SK-N-SH treated with all-trans-retinoic acid at 6 μM for 48 hours (cell line): Measurements from ENCODE around the gene RBM10.

Source experiments
- ATAC-seq: fragments of 200-7000 bp; cut with Tn5 transposase; 3 replicates; pipeline ENCODE4 v1.9.1; 2020; ENCODE audit warnings: mild to moderate bottlenecking, moderate library complexity
- ARNTL ChIP-seq: fragments of 450-650 bp; formaldehyde crosslinking; IDR thresholded peaks from 2 replicates; pipeline ENCODE4 v1.5.0; 2020; ENCODE audit warnings: low read depth, mild to moderate bottlenecking, moderate library complexity, borderline replicate concordance
- BACH2 ChIP-seq: fragments of 250-450 bp; sonication (Bioruptor Pico); IDR thresholded peaks from 2 replicates; pipeline ENCODE4 v1.9.0; 2021; ENCODE audit warnings: mild to moderate bottlenecking, borderline replicate concordance
- CSDC2 ChIP-seq: fragments of 250-450 bp; sonication (Bioruptor Pico); IDR thresholded peaks from 2 replicates; pipeline ENCODE4 v1.5.0; 2020; ENCODE audit warnings: mild to moderate bottlenecking, moderate library complexity
- ESRRG ChIP-seq: fragments of 250-450 bp; sonication (Bioruptor Pico); IDR thresholded peaks from 2 replicates; pipeline ENCODE4 v1.6.1; 2021; ENCODE audit warnings: mild to moderate bottlenecking
- GLIS3 ChIP-seq: fragments of 250-450 bp; sonication (Bioruptor Pico); IDR thresholded peaks from 2 replicates; pipeline ENCODE4 v1.5.0; 2020; ENCODE audit warnings: mild to moderate bottlenecking, moderate library complexity
- ISL1 ChIP-seq: fragments of 250-450 bp; sonication (Bioruptor Pico); IDR thresholded peaks from 2 replicates; pipeline ENCODE4 v2.1.2; 2022; ENCODE audit warnings: mild to moderate bottlenecking, moderate library complexity
- PPARA ChIP-seq: fragments of 250-450 bp; sonication (Bioruptor Pico); IDR thresholded peaks from 2 replicates; pipeline ENCODE4 v1.5.0; 2020; ENCODE audit warnings: mild to moderate bottlenecking, borderline replicate concordance
- RARB ChIP-seq: fragments of 250-450 bp; sonication (Bioruptor Pico); IDR thresholded peaks from 2 replicates; pipeline ENCODE4 v1.8.0; 2021; ENCODE audit warnings: mild to moderate bottlenecking, moderate library complexity
- SNAI2 ChIP-seq: fragments of 250-450 bp; sonication (Bioruptor Pico); IDR thresholded peaks from 2 replicates; pipeline ENCODE4 v1.5.0; 2020; ENCODE audit warnings: mild to moderate bottlenecking, moderate library complexity
- TCF4 ChIP-seq: fragments of 250-450 bp; sonication (Bioruptor Pico); IDR thresholded peaks from 2 replicates; pipeline ENCODE4 v1.8.0; 2021; ENCODE audit warnings: mild to moderate bottlenecking, moderate library complexity, borderline replicate concordance
- TOX ChIP-seq: fragments of 250-450 bp; sonication (Bioruptor Pico); IDR thresholded peaks from 2 replicates; pipeline ENCODE4 v1.8.0; 2021; ENCODE audit warnings: mild to moderate bottlenecking, moderate library complexity, borderline replicate concordance
- TSHZ2 ChIP-seq: fragments of 250-450 bp; sonication (Bioruptor Pico); IDR thresholded peaks from 2 replicates; pipeline ENCODE4 v1.5.0; 2020; ENCODE audit warnings: mild to moderate bottlenecking, moderate library complexity
- ZFP3 ChIP-seq: fragments of 250-450 bp; sonication (Bioruptor Pico); IDR thresholded peaks from 2 replicates; pipeline ENCODE4 v1.5.0; 2020; ENCODE audit warnings: mild to moderate bottlenecking, moderate library complexity
- ZFP30 ChIP-seq: fragments of 450-650 bp; formaldehyde crosslinking; IDR thresholded peaks from 2 replicates; pipeline ENCODE4 v1.5.0; 2022; ENCODE audit warnings: mild to moderate bottlenecking, moderate library complexity
- ZNF565 ChIP-seq: fragments of 450-650 bp; formaldehyde crosslinking; conservative IDR thresholded peaks from 2 replicates; pipeline ENCODE4 v1.5.0; 2020; ENCODE audit warnings: low read depth, mild to moderate bottlenecking, moderate library complexity
- TF ChIP-seq, protein P1 (sequence below): fragments of 250-450 bp; sonication (Bioruptor Pico); IDR thresholded peaks from 2 replicates; pipeline ENCODE4 v1.5.1; 2020; ENCODE audit warnings: low read depth, mild to moderate bottlenecking, moderate library complexity
- TF ChIP-seq, protein P2 (sequence below): fragments of 250-450 bp; sonication (Bioruptor Pico); IDR thresholded peaks from 2 replicates; pipeline ENCODE4 v1.5.1; 2021; ENCODE audit warnings: mild to moderate bottlenecking, moderate library complexity

The RBM10 gene

DNA sequence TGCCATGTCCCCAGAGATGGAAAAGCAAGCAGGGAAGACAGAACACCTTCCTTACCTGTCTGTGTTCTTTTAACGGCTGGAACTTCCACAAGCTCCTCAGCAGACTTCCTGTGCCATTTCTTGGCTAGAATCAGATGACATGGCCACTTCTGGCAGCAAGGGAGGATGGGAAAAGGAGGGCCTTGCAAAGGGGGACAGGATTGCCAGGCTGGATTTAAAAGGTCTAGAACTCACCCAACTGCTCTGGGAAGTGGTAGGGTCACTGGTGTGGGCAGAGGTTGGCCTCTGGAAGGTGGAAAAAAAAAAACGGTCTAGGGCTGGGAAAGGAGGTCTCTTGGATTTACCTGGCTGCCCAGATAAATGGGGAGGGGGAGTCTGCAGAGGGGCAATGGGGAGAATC is 86.1 kb downstream of the RBM10 start:
- no peak for TF ChIP-seq CSDC2 (CRISPR knock-in tag)
- TF ChIP-seq TSHZ2 (CRISPR knock-in tag) = no peak
- TF ChIP-seq SNAI2 = no peak
- TF ChIP-seq ARNTL (CRISPR knock-in tag) = no peak
- no peak for ATAC-seq

- ATAC-seq = no peak
- TF ChIP-seq ZNF565 (CRISPR knock-in tag) = no peak
- no peak for TF ChIP-seq RARB (CRISPR knock-in tag)
- TF ChIP-seq, protein P1, sequence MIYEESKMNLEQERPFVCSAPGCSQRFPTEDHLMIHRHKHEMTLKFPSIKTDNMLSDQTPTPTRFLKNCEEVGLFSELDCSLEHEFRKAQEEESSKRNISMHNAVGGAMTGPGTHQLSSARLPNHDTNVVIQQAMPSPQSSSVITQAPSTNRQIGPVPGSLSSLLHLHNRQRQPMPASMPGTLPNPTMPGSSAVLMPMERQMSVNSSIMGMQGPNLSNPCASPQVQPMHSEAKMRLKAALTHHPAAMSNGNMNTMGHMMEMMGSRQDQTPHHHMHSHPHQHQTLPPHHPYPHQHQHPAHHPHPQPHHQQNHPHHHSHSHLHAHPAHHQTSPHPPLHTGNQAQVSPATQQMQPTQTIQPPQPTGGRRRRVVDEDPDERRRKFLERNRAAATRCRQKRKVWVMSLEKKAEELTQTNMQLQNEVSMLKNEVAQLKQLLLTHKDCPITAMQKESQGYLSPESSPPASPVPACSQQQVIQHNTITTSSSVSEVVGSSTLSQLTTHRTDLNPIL (CRISPR knock-in tag) = no peak
- TF ChIP-seq TCF4 (CRISPR knock-in tag) = no peak
- TF ChIP-seq TOX = no peak
Measured at GRCh38 chrX:47232197-47232802, 87.3 kb downstream of the RBM10 start.

DNA sequence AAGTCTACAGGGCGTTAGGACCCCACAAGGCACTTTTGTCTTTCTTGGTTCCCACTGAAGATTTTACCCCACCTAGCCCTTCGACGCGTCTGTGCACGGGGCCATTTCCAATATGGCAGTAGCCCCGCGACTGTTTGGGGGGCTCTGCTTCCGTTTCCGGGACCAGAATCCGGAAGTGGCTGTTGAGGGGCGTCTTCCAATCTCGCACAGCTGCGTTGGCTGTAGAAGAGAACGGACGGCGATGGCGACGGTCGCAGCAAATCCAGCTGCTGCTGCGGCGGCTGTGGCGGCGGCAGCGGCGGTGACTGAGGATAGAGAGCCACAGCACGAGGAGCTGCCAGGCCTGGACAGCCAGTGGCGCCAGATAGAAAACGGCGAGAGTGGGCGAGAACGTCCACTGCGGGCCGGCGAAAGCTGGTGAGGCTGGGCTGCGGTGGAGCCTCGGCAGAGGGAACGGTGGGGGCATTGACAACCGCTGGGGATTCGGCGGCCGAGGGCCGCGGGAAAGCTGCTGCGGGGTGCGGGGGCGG is 87.8 kb downstream of the RBM10 start, which contains the start of gene USP11:
Gene USP11 (plus strand): TSS at position 207 of the 530 bp plus-strand sequence. CDS start 35 bp downstream, at position 242.
- peak; percentile 66 for ATAC-seq
- TF ChIP-seq SNAI2 (0 out of 2 replicates have a peak, but pooled peaks have one; percentile 76), ESRRG (CRISPR knock-in tag) (no peak)
- TF ChIP-seq, protein P1 (CRISPR knock-in tag) = no peak

DNA sequence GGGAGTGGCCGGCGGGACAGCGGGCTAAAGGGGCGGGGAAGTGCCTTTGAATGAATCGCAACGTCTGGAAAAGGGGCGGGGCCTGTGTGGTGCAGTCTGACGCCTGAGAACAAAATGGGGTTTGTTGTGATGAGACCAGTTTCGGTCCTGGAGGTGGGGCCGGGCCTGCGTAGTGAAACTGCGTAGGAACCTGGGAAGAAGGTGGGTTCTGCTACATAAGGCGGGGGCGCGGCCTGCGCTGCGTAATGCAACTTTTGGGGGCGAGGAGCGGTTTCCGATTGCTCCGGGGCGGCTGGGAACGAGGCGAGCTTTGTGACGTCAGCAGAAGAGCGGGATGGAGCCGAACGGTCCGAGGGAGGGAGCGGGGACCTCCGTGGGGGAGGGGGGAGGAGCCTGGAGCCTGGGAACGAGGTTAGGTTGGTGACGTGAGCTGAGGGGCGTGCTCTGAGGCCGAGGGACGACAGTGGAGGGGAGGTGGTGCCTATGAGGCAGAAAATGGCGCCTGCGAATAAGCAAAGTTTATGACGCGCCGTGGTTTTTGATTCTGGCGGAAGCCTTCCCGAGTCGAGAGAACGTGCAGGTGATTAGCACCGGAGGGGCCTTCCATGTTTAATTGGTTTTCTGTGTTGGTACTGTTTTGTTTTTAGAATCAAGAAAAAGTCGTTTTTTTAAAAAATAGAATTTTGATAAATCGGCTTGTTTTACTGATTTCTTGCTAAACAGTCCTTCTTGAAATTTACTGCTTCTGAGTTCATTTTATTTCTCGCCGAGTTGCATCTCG is 88.5 kb downstream of the RBM10 start:
- peak; percentile 94 for ATAC-seq
- TF ChIP-seq ARNTL (CRISPR knock-in tag) (no peak), ISL1 (CRISPR knock-in tag) (no peak), ZFP3 (CRISPR knock-in tag) (no peak), RARB (CRISPR knock-in tag) (no peak), BACH2 (no peak), PPARA (CRISPR knock-in tag) (no peak), TCF4 (CRISPR knock-in tag) (no peak)
- TF ChIP-seq, protein P2, sequence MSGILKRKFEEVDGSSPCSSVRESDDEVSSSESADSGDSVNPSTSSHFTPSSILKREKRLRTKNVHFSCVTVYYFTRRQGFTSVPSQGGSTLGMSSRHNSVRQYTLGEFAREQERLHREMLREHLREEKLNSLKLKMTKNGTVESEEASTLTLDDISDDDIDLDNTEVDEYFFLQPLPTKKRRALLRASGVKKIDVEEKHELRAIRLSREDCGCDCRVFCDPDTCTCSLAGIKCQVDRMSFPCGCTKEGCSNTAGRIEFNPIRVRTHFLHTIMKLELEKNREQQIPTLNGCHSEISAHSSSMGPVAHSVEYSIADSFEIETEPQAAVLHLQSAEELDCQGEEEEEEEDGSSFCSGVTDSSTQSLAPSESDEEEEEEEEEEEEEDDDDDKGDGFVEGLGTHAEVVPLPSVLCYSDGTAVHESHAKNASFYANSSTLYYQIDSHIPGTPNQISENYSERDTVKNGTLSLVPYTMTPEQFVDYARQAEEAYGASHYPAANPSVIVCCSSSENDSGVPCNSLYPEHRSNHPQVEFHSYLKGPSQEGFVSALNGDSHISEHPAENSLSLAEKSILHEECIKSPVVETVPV (CRISPR knock-in tag) = no peak
- TF ChIP-seq, protein P1 (CRISPR knock-in tag) = no peak

- TF ChIP-seq, protein P2 (CRISPR knock-in tag) = no peak
- TF ChIP-seq SNAI2 (no peak), CSDC2 (CRISPR knock-in tag) (no peak), ZFP3 (CRISPR knock-in tag) (no peak), ZFP30 (CRISPR knock-in tag) (no peak), PPARA (CRISPR knock-in tag) (no peak), ARNTL (CRISPR knock-in tag) (no peak), GLIS3 (CRISPR knock-in tag) (no peak), TOX (no peak), TCF4 (CRISPR knock-in tag) (no peak), BACH2 (no peak)
- TF ChIP-seq, all 23 proteins: peak for 0
- no peak for ATAC-seq
Measured at GRCh38 chrX:47234583-47234982, 89.6 kb downstream of the RBM10 start.
